Vagina (tissue), 2 donors: ENCODE results near the gene EXOC6B.
A peak's percentile ranks its signal among the peaks of the same experiment; 100 is the strongest.

Experiments used
- POLR2AphosphoS5 ChIP-seq, 2 donors: sonication (generic); formaldehyde crosslinking; IDR thresholded peaks; one replicate each; pipeline ENCODE4 v1.9.0; 2017; ENCODE audit warnings: antibody characterized with exemption in 2 of 2, mild to moderate bottlenecking in 2 of 2, low read depth in 1 of 2; ENCODE audit not compliant: insufficient read depth in 1 of 2
- TF ChIP-seq, protein P1 (sequence below), 3 experiments: fragments of 450-650 bp in 2 of 3; fragments of 200-600 bp in 1 of 3; sonication (generic) in 1 of 3; IDR thresholded peaks; one replicate each; pipeline ENCODE4 v1.5.1; 2017 to 2019; ENCODE audit warnings: antibody characterized with exemption in 3 of 3, mild to moderate bottlenecking in 2 of 3, moderate library complexity in 2 of 3

DNA sequence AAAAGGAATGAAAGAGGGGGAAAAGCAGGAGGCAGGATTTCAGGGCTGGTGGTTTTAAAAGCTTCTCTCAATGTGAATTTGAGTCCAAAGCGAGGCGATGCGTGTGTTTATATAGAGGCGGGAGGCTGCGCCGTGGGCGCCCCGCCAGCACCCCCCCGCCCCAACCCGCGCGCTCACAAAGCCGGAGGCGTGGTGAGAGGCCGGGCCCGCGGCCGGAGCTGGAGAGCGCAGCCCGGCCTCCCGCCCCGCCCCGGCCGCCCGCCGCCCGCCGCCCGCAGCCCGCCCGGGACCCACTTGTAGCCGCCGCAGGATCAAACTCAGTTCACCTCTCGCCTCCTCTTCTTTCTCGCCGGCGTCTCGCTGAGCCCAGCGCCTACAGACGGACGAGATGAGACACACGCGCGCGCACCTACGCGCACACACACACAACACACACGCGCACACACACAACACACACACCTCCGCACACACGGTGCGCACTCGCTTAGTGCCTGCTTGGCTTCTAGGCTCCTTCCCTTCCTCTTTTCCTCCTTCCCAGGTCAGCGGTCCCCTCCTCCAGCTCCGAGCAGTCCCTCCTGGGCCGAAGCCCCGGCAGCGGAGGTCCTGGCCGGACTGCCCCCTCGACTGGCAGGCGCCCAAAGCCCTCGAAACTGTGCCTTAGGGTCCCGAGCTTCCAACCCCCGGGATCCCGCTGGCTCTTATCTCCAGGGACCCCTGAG lies 676.8 kb downstream of the EXOC6B start:
- TF ChIP-seq, protein P1, sequence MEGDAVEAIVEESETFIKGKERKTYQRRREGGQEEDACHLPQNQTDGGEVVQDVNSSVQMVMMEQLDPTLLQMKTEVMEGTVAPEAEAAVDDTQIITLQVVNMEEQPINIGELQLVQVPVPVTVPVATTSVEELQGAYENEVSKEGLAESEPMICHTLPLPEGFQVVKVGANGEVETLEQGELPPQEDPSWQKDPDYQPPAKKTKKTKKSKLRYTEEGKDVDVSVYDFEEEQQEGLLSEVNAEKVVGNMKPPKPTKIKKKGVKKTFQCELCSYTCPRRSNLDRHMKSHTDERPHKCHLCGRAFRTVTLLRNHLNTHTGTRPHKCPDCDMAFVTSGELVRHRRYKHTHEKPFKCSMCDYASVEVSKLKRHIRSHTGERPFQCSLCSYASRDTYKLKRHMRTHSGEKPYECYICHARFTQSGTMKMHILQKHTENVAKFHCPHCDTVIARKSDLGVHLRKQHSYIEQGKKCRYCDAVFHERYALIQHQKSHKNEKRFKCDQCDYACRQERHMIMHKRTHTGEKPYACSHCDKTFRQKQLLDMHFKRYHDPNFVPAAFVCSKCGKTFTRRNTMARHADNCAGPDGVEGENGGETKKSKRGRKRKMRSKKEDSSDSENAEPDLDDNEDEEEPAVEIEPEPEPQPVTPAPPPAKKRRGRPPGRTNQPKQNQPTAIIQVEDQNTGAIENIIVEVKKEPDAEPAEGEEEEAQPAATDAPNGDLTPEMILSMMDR (IDR thresholded peaks at IDR 0.05), result no peak
- TF ChIP-seq POLR2AphosphoS5 (IDR thresholded peaks at IDR 0.05; ENCODE audit: insufficient read depth in 1 of 2, low read depth in 1 of 2), result peak in 1 of 2 donors; percentile 40
